ENCODE measurements around the gene KANK4. TPM values are rescaled to one million over a fixed set of nuclear protein-coding genes. Genes with fewer than 3 reads are reported as not detected.

KANK4 gene
- total RNA-seq, 4 donors from 2014 or later, result 14.5 TPM; not detected in 3

DNA sequence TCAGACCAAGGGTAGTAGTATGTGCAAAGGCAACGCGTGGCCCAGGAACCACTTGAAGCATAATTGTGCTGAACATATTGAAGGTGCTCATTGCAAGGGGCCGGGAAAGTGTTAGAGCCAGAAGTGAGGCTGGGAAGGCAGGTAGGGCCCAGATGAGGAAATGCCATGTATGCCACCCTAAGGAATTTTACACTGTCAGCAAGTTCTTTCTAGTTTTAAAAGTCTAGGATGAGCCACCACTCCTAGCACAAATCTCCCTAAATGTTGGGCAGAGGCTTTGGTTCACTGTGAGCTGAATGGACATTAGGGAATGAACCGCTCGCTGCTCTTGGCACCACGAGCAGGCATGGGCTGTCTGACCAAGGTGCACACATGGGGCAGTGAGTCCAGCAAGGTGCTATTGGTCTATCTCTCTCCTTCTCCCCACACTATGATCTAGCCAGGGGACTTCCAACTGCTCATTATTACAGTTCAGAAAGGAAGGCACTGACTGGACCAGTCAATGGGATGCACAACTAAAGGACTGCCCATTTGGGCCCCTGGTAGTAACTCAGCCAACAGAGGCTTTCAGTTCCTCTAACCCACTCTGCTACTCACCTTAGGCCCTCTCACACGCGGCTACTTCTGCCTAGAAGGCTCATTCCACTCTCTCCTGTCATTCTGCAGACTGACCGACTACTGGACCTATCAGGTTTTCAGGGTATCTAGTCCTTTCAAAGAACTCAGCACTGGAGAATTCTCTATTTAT, 2.0 kb downstream of the KANK4 start:
- peaks cover 0 to 8% of the 10 kb centered on the region in 2 donors for H3K4me1 ChIP-seq
- H3K27ac ChIP-seq, result no peak overlapping the region
- no peak for TF ChIP-seq POLR2A (IDR thresholded peaks at IDR 0.05)
- TF ChIP-seq, protein P1, sequence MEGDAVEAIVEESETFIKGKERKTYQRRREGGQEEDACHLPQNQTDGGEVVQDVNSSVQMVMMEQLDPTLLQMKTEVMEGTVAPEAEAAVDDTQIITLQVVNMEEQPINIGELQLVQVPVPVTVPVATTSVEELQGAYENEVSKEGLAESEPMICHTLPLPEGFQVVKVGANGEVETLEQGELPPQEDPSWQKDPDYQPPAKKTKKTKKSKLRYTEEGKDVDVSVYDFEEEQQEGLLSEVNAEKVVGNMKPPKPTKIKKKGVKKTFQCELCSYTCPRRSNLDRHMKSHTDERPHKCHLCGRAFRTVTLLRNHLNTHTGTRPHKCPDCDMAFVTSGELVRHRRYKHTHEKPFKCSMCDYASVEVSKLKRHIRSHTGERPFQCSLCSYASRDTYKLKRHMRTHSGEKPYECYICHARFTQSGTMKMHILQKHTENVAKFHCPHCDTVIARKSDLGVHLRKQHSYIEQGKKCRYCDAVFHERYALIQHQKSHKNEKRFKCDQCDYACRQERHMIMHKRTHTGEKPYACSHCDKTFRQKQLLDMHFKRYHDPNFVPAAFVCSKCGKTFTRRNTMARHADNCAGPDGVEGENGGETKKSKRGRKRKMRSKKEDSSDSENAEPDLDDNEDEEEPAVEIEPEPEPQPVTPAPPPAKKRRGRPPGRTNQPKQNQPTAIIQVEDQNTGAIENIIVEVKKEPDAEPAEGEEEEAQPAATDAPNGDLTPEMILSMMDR (IDR thresholded peaks at IDR 0.05), result no peak
- H3K9me3 ChIP-seq, result no peaks in the 10 kb centered on the region
- peaks cover 0 to 6% of the 10 kb centered on the region in 2 donors for H3K27me3 ChIP-seq
- DNase-seq, result no peak
- intact Hi-C loops (cut with DNase I; ENCODE audit: low total_unique reads), result no loop called here
- H3K36me3 ChIP-seq, result no peaks in the 10 kb centered on the region
- no peak overlapping the region for H3K4me3 ChIP-seq

DNA sequence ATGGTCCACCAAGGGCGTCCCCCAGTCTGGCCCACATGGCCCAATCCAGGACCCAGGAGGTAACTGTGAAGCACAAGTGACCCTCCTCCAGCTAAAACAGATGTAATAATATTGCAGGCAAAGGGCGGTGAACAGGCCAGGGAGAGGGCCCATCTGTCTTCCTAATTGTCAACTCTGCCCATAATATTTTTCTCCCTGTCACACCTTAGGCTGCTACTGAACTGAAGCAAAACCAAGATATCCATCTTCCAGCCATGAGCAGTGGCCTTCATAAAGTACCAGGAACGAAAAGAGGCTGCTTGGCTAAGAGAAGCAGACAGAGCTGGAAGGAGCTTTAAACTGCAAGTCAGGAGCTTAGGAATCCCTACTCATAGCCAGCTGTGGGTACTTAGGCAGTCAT, 3.1 kb downstream of the KANK4 start:
- no peak for DNase-seq
- no peaks in the 10 kb centered on the region for H3K9me3 ChIP-seq
- H3K4me3 ChIP-seq, result no peak overlapping the region
- peaks cover 0 to 8% of the 10 kb centered on the region in 2 donors for H3K4me1 ChIP-seq
- TF ChIP-seq POLR2A (IDR thresholded peaks at IDR 0.05), result no peak
- H3K36me3 ChIP-seq, result no peaks in the 10 kb centered on the region
- intact Hi-C loops (cut with DNase I; ENCODE audit: low total_unique reads), result no loop called here
- no peak overlapping the region for H3K27ac ChIP-seq
- H3K27me3 ChIP-seq, result peaks cover 0 to 6% of the 10 kb centered on the region in 2 donors

DNA sequence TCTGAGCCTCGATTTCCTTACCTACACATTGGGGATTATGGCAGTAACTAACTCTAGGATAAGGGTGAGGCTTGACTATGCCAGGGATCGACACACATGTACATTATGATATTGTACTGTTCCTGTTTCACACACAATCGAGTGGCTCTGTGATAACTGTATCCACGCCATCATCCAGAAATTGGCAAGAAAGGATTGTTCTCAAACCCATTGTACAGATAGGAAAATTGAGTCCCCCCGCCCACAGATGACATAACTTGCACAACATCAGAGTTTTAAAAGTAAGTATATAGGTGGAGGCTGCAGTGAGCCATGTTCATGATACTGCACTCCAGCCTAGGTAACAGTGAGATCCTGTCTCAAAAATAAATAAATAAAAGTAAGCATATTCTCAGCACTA, 3.8 kb downstream of the KANK4 start:
- Histone ChIP-seq H3K9me3 (no peaks in the 10 kb centered on the region), H3K4me3 (no peak overlapping the region), H3K27me3 (peaks cover 0 to 6% of the 10 kb centered on the region in 2 donors), H3K4me1 (peaks cover 0 to 8% of the 10 kb centered on the region in 2 donors), H3K27ac (no peak overlapping the region), H3K36me3 (no peaks in the 10 kb centered on the region)
- DNase-seq, result no peak
- TF ChIP-seq POLR2A (IDR thresholded peaks at IDR 0.05), result no peak
- TF ChIP-seq, protein P1 (IDR thresholded peaks at IDR 0.05), result no peak
- intact Hi-C loops (cut with DNase I; ENCODE audit: low total_unique reads), result no loop called here

DNA sequence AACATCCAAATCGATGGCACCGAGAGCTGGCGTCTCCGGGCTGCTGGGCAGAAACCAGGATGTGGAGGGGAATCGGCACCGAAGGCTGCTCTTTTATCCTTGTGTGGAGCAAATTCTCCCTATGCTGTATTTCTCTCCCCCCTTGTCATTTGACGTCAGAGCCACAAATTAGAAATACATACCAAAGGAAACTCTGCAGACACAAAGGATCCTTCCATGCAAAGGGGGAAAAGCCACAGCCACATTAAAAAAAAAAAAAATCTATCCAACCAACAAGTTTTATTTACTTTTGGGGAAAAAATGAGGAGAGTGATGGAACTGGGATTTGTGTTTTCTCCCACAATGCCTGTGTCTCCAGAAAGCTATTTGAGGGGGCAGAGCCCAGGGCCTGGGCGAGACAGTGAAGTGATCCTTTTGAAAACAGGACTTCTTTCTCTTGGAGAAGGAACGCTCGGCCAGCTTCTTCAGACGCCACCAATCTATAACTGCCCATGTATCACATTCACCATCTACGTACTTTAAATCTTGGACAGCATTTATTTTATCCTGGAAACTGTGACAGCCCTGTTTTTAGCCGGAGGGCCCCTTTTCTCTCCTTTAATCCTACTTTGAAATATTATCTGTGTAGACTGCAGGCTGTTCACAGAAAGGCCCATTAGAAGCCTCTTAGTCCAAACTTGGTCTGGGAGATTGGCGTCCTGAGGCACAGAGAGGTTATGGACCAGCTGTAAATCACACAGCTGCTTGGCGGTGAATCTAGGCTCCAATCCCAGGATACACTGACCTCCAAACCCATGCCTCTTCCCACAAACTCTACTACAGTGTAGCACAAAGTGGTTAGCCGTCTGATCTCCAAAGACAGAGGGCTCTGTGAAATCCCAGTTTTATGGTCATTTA, 4.5 kb downstream of the KANK4 start:
- no peaks in the 10 kb centered on the region for H3K36me3 ChIP-seq
- H3K4me1 ChIP-seq, result peaks cover 0 to 8% of the 10 kb centered on the region in 2 donors
- TF ChIP-seq, protein P1 (IDR thresholded peaks at IDR 0.05), result no peak
- no peak for TF ChIP-seq POLR2A (IDR thresholded peaks at IDR 0.05)
- intact Hi-C loops (cut with DNase I; ENCODE audit: low total_unique reads), result no loop called here
- no peak overlapping the region for H3K4me3 ChIP-seq
- H3K9me3 ChIP-seq, result no peaks in the 10 kb centered on the region
- H3K27ac ChIP-seq, result no peak overlapping the region
- no peak for DNase-seq
- peaks cover 0 to 6% of the 10 kb centered on the region in 2 donors for H3K27me3 ChIP-seq

DNA sequence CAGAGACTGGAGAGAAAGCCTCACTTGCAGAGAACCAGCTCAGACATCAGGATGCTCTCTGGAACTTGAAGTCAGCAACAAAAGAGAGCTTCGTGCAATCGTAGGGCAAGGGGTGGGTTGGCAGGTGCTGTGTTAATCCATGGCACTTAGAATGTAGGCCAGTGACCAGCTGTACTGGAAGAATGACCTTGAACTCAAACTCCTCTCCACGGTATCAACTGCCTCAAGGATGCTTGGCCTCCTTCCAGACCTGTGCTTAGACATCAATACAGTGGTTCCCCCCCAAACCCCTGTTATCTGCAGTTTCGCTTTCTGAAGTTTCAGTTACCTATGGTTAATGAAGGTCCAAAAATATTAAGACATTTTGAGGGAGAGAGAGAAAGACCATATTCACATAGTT, 6.5 kb downstream of the KANK4 start:
- no peak overlapping the region for H3K4me3 ChIP-seq
- TF ChIP-seq, protein P1 (IDR thresholded peaks at IDR 0.05), result no peak
- TF ChIP-seq POLR2A (IDR thresholded peaks at IDR 0.05), result no peak
- no peak for DNase-seq
- H3K27me3 ChIP-seq, result no peaks in the 10 kb centered on the region
- H3K4me1 ChIP-seq, result no peaks in the 10 kb centered on the region
- intact Hi-C loops (cut with DNase I; ENCODE audit: low total_unique reads), result no loop called here
- no peaks in the 10 kb centered on the region for H3K36me3 ChIP-seq
- no peaks in the 10 kb centered on the region for H3K9me3 ChIP-seq
- no peak overlapping the region for H3K27ac ChIP-seq

All from uterus (tissue), 4 donors.